HG02970 (cell line): Measurements from ENCODE around the gene SLC8A1.

Experiments used
- ATAC-seq: cut with Tn5 transposase; IDR thresholded peaks from one replicate; pipeline ENCODE4 v1.9.1; 2021; ENCODE audit warnings: mild to moderate bottlenecking, moderate library complexity, moderate number of reproducible peaks; ENCODE audit not compliant: unreplicated experiment, low FRiP score

Gene SLC8A1

GRCh38 chr2:40451918-40452605, at the start of gene SLC8A1:
TSS of gene SLC8A1 (minus strand) at chr2:40452090.
- ATAC-seq, result no peak

GRCh38 chr2:40499437-40499836, 47.5 kb upstream of the SLC8A1 start:
- no peak for ATAC-seq

GRCh38 chr2:40497251-40497859, 45.5 kb upstream of the SLC8A1 start:
- no peak for ATAC-seq

GRCh38 chr2:40489678-40489960, 37.7 kb upstream of the SLC8A1 start:
- no peak for ATAC-seq

GRCh38 chr2:40488927-40489677, 37.2 kb upstream of the SLC8A1 start:
- ATAC-seq, result no peak

- no peak for ATAC-seq
Observed at GRCh38 chr2:40488101-40488601, 36.3 kb upstream of the SLC8A1 start.

GRCh38 chr2:40487602-40488001, 35.7 kb upstream of the SLC8A1 start:
- ATAC-seq, result no peak

DNA sequence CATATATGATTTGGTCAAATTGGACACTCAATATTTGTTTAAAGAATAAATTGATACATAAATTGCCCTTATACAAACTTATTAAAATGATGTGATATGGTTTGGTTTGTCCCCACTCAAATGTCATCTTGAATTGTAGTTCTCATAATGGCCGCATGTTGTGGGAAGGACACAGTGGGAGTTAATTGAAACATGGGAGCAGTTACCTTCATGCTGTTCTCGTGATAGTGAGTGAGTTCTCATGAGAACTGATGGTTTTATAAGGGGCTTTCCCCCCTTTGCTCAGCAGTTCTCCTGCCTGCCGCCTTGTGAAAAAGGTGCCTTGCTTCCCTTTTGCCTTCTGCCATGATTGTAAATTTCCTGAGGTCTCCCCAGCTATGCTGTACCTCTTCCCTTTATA, 34.0 kb upstream of the SLC8A1 start:
- no peak for ATAC-seq

- no peak for ATAC-seq
Observed at GRCh38 chr2:40485318-40485717, 33.4 kb upstream of the SLC8A1 start.

GRCh38 chr2:40483549-40484243, 31.8 kb upstream of the SLC8A1 start:
- no peak for ATAC-seq

- ATAC-seq, result no peak
Observed at GRCh38 chr2:40480596-40480995, 28.7 kb upstream of the SLC8A1 start.

DNA sequence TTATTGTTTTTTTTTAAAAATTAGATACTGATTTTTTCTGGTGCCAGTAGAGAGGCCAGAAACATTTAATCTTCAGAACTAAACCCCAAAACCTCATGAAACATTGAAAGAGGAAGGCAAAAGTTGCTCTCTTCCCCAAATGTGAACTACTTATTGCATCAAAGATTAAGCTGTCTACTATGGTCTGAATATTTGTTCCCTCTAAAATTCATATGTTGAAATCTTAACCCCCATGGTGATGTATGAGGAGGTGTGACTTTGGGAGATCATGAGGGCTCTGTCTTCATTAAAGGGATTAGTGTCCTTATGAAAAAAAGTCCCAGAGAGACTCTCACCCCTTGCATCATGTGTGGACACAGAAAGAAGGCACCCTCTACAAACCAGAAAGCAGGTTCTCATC, 28.2 kb upstream of the SLC8A1 start:
- ATAC-seq, result no peak

DNA sequence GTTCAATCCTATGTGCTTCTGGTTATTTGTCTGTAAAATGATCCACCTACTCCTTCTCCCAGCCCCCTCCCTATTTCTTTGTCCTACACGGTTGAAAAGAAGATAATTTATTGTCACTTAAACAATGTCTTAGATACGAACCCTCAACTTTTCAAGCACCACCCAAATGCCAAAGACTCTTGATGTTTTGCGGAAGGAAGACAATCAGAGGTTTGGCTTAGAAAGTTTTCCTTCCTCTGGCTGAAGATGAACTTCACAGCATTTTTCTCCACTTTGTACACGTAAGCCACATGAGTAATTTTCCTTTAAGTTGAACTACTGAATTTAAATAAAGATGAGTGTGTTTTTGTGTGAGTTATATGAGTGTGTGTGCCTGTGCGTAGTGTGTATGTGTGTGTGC, 25.5 kb upstream of the SLC8A1 start:
- ATAC-seq, result no peak

GRCh38 chr2:40476436-40476835, 24.5 kb upstream of the SLC8A1 start:
- no peak for ATAC-seq

GRCh38 chr2:40474306-40474705, 22.4 kb upstream of the SLC8A1 start:
- ATAC-seq, result no peak

DNA sequence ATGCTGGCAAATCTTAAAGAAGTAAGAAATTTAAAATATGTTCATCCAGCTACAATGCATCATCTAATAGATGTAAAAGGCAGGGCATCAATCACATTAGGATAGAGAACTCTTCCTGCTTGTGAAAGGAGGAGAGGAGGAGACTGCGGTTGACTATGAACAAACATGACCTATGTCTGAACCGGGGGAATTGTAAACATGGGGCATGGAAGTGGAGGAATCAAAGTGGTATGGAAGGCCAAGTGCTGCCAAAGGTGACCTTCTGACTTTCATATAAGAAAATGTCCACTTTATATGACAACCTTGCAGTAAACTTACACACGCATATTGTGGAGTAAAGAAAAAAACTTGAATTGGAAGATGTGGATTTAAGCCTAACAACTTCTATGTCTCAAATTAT, 20.0 kb upstream of the SLC8A1 start:
- ATAC-seq, result no peak

DNA sequence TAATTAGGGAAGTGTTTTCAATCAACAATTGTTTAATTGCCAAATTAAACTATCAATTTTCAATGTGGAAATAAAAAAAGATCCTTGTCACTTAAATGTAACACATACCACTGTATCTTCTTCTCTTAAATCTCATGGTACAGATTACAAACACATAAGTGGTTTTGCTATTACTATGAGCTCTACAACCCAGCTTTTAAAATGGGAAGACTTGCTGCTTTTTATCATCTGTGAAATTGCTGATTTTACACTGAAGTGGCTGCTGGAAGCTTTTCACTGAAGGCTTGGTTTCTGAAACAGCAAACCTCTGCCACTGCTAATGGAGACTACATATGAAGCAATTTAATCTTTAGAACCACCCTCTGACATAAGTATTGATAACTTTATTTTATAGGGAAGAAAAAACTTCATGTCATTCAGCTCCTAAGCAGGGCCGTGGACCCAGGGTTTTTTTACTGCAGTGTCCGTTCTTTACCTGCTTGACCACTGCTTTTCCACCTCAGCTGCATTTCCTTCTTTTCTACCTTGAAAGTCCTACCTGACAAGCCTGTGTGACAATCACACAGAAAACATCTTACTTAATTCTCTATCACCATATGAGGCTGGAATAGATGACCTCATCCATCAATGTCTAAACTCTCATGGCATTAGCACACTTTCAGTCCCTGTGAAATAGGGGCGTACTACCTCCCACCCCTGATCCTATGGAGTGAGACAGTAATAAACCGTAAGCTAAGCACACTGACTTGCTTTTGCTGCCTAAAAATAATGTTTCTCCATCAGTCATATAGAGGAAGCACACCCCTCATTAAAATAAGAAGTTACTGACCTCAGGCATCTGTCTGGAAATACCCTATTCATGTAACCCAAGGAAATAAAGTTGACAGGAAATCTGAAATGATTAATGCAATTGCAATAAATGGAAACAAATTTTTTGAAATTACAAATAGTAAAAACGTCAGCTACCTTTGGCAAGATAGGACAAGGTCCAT, 19.2 kb upstream of the SLC8A1 start:
- ATAC-seq, result no peak

DNA sequence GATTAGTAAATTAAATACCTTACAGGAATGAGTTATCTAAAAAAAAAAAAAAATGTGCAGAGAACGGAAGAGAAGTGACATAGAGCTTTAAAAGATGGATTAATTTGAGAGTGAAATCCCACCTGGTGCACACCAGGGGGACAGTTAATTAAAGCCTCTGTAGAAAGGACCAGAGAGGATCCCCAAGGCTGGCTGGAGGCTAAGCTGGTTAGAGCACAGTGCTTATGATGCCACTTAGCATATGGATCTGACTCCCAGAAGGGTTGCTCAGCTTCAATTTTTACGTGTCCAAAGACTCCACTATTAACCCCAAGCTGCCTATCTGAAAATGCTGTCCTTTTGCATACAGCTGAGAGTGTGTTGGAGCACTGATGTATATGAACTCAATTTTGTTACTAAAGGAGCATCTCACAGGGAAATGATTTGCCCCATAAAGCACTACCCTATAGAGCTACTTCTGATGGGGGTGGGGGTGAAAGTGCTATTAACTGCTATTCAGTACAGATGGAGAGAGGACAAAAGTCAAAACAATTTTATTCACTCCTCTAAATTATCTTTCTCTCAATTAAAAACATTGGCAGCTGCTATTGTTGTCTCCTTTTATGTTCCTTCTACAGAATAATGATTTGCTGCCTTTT, 15.2 kb upstream of the SLC8A1 start:
- no peak for ATAC-seq

GRCh38 chr2:40466332-40466906, 14.5 kb upstream of the SLC8A1 start:
- ATAC-seq, result no peak
